Measurements from ENCODE around the gene GPBAR1. TPM values are rescaled to one million over a fixed set of nuclear protein-coding genes. Genes with fewer than 3 reads are reported as not detected.

GPBAR1 gene
- total and polyA plus RNA-seq, 9 of the 15 experiments (the other 6 are each of a cell fraction or from before 2014, with no cell fraction given) = not detected

GRCh38 chr2:218269900-218270720, 9.3 kb downstream of the GPBAR1 start, which contains the start of the genes AAMP and PNKD (continued):
- TF ChIP-seq CUX1 (CRISPR knock-in tag; IDR thresholded peaks at IDR 0.05) = no peak
- no peak for TF ChIP-seq ZNF253 (CRISPR knock-in tag; conservative IDR thresholded peaks at IDR 0.05)
- TF ChIP-seq ZNF239 (CRISPR knock-in tag; IDR thresholded peaks at IDR 0.05) = no peak
- TF ChIP-seq NR0B1 (IDR thresholded peaks at IDR 0.05; ENCODE audit: partially characterized antibody) = no peak
- no peak for TF ChIP-seq BHLHE40 (IDR thresholded peaks at IDR 0.05; ENCODE audit: low read length)
- TF ChIP-seq ZNF3 (CRISPR knock-in tag; IDR thresholded peaks at IDR 0.05) = no peak
- no peak for TF ChIP-seq GATA2 (CRISPR knock-in tag; IDR thresholded peaks at IDR 0.05)
- no peak for TF ChIP-seq CEBPZ (IDR thresholded peaks at IDR 0.05; ENCODE audit: borderline replicate concordance, low read depth, low read length)
- peak; percentile 83 for TF ChIP-seq CREB1 (IDR thresholded peaks at IDR 0.05)
- peak; percentile 89 for TF ChIP-seq CREB1 (CRISPR knock-in tag; IDR thresholded peaks at IDR 0.05)
- no peak for TF ChIP-seq POLR3A (IDR thresholded peaks at IDR 0.05; ENCODE audit: borderline replicate concordance, extremely low read depth, insufficient read depth, insufficient read length)
- no peak for TF ChIP-seq KHSRP (IDR thresholded peaks at IDR 0.05)
- TF ChIP-seq SETDB1 (IDR thresholded peaks at IDR 0.05; ENCODE audit: low read length) = no peak
- no peak for TF ChIP-seq HSF4 (CRISPR knock-in tag; IDR thresholded peaks at IDR 0.05; ENCODE audit: borderline replicate concordance)
- TF ChIP-seq TAF15 (IDR thresholded peaks at IDR 0.05; ENCODE audit: low read depth, low read length) = no peak
- TF ChIP-seq PHB (CRISPR knock-in tag; IDR thresholded peaks at IDR 0.05) = no peak
- peak; percentile 74; the same call in 1 of the 2 replicates for TF ChIP-seq ETV1 (tag; conservative IDR thresholded peaks at IDR 0.05; ENCODE audit: low read depth)
- TF ChIP-seq ZNF584 (CRISPR knock-in tag; IDR thresholded peaks at IDR 0.05; ENCODE audit: low read depth) = peak; percentile 78
- TF ChIP-seq DNMT1 (IDR thresholded peaks at IDR 0.05) = no peak

Data from K562 (cell line).